HG02642 (cell line): ENCODE results near the gene CDH5.

Source experiments
- ATAC-seq: cut with Tn5 transposase; IDR thresholded peaks from one replicate; pipeline ENCODE4 v1.9.1; 2021; ENCODE audit warnings: mild to moderate bottlenecking; ENCODE audit not compliant: unreplicated experiment, poor library complexity

CDH5 gene

GRCh38 chr16:66353055-66353454, 13.4 kb upstream of the CDH5 start:
- no peak for ATAC-seq

GRCh38 chr16:66354034-66354909, 12.2 kb upstream of the CDH5 start:
- no peak for ATAC-seq

- no peak for ATAC-seq
These were observed 11.0 kb upstream of the CDH5 start for GRCh38 chr16:66355526-66355925.

GRCh38 chr16:66357523-66357928, 9.0 kb upstream of the CDH5 start:
- no peak for ATAC-seq

GRCh38 chr16:66358231-66358630, 8.3 kb upstream of the CDH5 start:
- no peak for ATAC-seq

GRCh38 chr16:66359012-66359411, 7.5 kb upstream of the CDH5 start:
- no peak for ATAC-seq

GRCh38 chr16:66359811-66360608, 6.5 kb upstream of the CDH5 start:
- no peak for ATAC-seq

GRCh38 chr16:66360624-66361324, 5.7 kb upstream of the CDH5 start:
- ATAC-seq: no peak

- ATAC-seq: no peak
These were observed 4.8 kb upstream of the CDH5 start for GRCh38 chr16:66361604-66362135.

GRCh38 chr16:66363211-66363777, 3.2 kb upstream of the CDH5 start:
- no peak for ATAC-seq

GRCh38 chr16:66364117-66364958, 2.2 kb upstream of the CDH5 start:
- ATAC-seq: no peak

- ATAC-seq: no peak
These were observed 1.6 kb upstream of the CDH5 start for GRCh38 chr16:66364959-66365306.

GRCh38 chr16:66365651-66366050, 840 bp upstream of the CDH5 start:
- no peak for ATAC-seq

GRCh38 chr16:66367968-66368891, 1.7 kb downstream of the CDH5 start:
- no peak for ATAC-seq

GRCh38 chr16:66369055-66369592, 2.6 kb downstream of the CDH5 start:
- no peak for ATAC-seq

GRCh38 chr16:66370786-66371684, 4.5 kb downstream of the CDH5 start:
- ATAC-seq: no peak
